ENCODE measurements around the gene TBCK. TPM values are rescaled to one million over a fixed set of nuclear protein-coding genes. Genes with fewer than 3 reads are reported as not detected.

TBCK gene
- total RNA-seq, 1 donor from 2014 or later, result 35.7 TPM

DNA sequence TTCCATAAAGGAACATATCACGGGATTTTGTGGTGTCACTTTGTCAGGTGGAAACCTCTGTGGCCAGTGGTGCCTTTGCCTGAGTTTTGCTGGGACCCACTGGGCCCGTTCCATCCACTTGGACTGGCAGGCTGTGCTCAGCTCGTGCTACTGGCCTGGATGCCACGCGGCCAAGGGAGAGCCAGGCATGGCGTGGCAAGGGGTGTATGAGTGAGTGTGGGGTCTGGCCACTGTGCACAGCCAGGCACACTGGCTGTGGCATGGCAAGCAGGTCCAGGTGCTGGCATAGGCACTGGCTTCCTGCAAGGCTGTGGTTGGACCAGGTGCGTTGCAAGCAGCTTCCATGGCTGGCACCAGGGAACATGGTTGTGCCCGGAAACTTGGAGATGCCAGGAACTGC lies 60.8 kb downstream of the TBCK start:
- no peaks in the 10 kb centered on the region for H3K9me3 ChIP-seq
- intact Hi-C loops (cut with DNase I), result no loop called here
- no peak overlapping the region for H3K27ac ChIP-seq
- TF ChIP-seq, protein P1, sequence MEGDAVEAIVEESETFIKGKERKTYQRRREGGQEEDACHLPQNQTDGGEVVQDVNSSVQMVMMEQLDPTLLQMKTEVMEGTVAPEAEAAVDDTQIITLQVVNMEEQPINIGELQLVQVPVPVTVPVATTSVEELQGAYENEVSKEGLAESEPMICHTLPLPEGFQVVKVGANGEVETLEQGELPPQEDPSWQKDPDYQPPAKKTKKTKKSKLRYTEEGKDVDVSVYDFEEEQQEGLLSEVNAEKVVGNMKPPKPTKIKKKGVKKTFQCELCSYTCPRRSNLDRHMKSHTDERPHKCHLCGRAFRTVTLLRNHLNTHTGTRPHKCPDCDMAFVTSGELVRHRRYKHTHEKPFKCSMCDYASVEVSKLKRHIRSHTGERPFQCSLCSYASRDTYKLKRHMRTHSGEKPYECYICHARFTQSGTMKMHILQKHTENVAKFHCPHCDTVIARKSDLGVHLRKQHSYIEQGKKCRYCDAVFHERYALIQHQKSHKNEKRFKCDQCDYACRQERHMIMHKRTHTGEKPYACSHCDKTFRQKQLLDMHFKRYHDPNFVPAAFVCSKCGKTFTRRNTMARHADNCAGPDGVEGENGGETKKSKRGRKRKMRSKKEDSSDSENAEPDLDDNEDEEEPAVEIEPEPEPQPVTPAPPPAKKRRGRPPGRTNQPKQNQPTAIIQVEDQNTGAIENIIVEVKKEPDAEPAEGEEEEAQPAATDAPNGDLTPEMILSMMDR (IDR thresholded peaks at IDR 0.05), result no peak
- DNase-seq (ENCODE audit: low spot score in 2 of 2), result no peak
- H3K4me1 ChIP-seq, result peaks cover 0 to 3% of the 10 kb centered on the region in 2 donors
- peaks cover 8 to 14% of the 10 kb centered on the region in 2 donors for H3K36me3 ChIP-seq
- no peak overlapping the region for H3K4me3 ChIP-seq
- H3K27me3 ChIP-seq, result no peaks in the 10 kb centered on the region

DNA sequence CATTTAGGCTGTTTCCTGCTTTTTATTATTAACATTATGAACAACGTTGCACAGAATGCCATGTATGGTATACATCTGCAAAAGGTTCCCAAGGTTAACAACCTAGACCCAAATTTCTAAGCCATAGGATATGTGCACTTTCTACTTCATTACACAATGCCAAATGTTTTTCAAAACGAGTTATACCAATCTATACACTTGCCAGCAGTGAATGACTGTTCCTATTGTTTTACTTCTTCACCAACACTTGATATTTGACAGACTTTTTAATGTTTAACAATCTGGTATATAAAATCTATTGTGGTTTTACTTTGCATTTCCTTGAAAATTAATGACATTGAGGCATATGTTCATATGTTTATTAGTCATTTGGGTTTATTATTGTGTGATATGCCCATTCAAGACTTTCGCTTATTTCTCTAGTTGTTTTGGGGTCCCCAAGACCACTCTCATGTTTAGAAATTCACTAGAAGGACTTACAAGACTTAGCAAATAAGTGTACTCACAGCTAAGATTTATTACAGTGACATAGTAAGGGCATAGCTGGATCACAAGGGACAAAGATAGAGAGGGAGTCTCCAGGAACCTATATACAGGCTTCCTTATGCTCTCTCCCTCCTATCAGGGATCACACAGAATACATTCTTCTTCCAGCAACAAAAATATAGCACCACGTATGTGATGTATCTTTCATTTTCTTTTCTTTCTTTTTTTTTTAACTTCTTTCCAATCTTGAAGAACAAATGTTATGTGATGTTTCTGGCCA lies 62.5 kb downstream of the TBCK start:
- Histone ChIP-seq H3K36me3 (peaks cover 8 to 21% of the 10 kb centered on the region in 2 donors), H3K27ac (no peak overlapping the region), H3K27me3 (no peaks in the 10 kb centered on the region), H3K9me3 (no peaks in the 10 kb centered on the region), H3K4me3 (no peak overlapping the region), H3K4me1 (peaks cover 0 to 3% of the 10 kb centered on the region in 2 donors)
- DNase-seq (ENCODE audit: low spot score in 2 of 2), result no peak
- TF ChIP-seq, protein P1 (IDR thresholded peaks at IDR 0.05), result no peak
- intact Hi-C loops (cut with DNase I), result no loop called here

- Histone ChIP-seq H3K4me3 (no peak overlapping the region), H3K27me3 (no peaks in the 10 kb centered on the region), H3K27ac (no peak overlapping the region), H3K36me3 (peaks cover 10 to 14% of the 10 kb centered on the region in 2 donors), H3K4me1 (no peaks in the 10 kb centered on the region), H3K9me3 (no peaks in the 10 kb centered on the region)
- TF ChIP-seq, protein P1 (IDR thresholded peaks at IDR 0.05), result no peak
- DNase-seq (ENCODE audit: low spot score in 2 of 2), result no peak
- intact Hi-C loops (cut with DNase I), result no loop called here
These were observed 68.4 kb downstream of the TBCK start for GRCh38 chr4:106247600-106247999.

DNA sequence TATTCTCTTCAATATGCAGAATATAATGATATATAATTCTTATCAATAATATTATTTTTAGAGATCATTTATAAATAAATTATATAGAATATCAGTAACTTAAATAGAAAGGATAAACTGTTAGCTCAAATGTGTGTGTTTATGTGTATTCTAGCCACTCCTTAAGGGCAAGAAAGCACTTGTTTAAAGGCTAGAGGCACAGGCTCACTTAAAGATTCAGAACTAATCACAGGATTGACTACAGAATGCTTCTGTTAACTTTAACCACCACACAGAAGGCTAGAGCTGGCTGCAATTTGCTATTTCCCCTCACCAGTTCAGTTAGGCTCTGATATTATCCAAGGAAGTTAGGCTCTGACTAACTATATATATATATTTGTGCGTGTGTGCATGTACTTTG lies 69.6 kb downstream of the TBCK start:
- no peaks in the 10 kb centered on the region for H3K9me3 ChIP-seq
- DNase-seq (ENCODE audit: low spot score in 2 of 2), result no peak
- H3K36me3 ChIP-seq, result peaks cover 10 to 14% of the 10 kb centered on the region in 2 donors
- H3K4me1 ChIP-seq, result no peaks in the 10 kb centered on the region
- H3K4me3 ChIP-seq, result no peak overlapping the region
- TF ChIP-seq, protein P1 (IDR thresholded peaks at IDR 0.05), result no peak
- no peaks in the 10 kb centered on the region for H3K27me3 ChIP-seq
- no peak overlapping the region for H3K27ac ChIP-seq
- intact Hi-C loops (cut with DNase I), result no loop called here

- no peak overlapping the region for H3K4me3 ChIP-seq
- H3K27me3 ChIP-seq, result no peaks in the 10 kb centered on the region
- no peaks in the 10 kb centered on the region for H3K9me3 ChIP-seq
- TF ChIP-seq, protein P1 (IDR thresholded peaks at IDR 0.05), result no peak
- H3K4me1 ChIP-seq, result no peaks in the 10 kb centered on the region
- intact Hi-C loops (cut with DNase I), result no loop called here
- no peak overlapping the region for H3K27ac ChIP-seq
- no peak for DNase-seq (ENCODE audit: low spot score in 2 of 2)
- H3K36me3 ChIP-seq, result peaks cover 8 to 13% of the 10 kb centered on the region in 2 donors
These were observed 70.8 kb downstream of the TBCK start for GRCh38 chr4:106245176-106245575.

Data from ascending aorta (tissue), 2 donors.